GM12878 (cell line): ENCODE measurements around the gene MSH5. TPM values are rescaled to one million over a fixed set of nuclear protein-coding genes. Genes with fewer than 3 reads are reported as not detected.
A peak's percentile ranks its signal among the peaks of the same experiment; 100 is the strongest.

ENCODE experiments used
- ASH2L ChIP-seq: fragments of 300-600, 200-600 bp; sonication (generic); IDR thresholded peaks from 2 replicates; pipeline ENCODE4 v1.6.1; 2017; ENCODE audit warnings: low read depth, mild to moderate bottlenecking, borderline replicate concordance
- BCL11A ChIP-seq: IDR thresholded peaks from 2 replicates; pipeline ENCODE4 v1.6.1; 2011; ENCODE audit warnings: low read depth, low read length
- BCLAF1 ChIP-seq: fragments of 450-650 bp; IDR thresholded peaks from 2 replicates; pipeline ENCODE4 v1.6.1; 2017; ENCODE audit warnings: antibody characterized with exemption, mild to moderate bottlenecking, moderate library complexity
- CEBPB ChIP-seq, 2 experiments: fragments of 150-350 bp in 1 of 2; IDR thresholded peaks; 2 replicates each; pipeline ENCODE4 v1.6.1; 2012 to 2014; ENCODE audit warnings: low read depth in 2 of 2, low read length in 2 of 2, borderline replicate concordance in 1 of 2, inconsistent platforms in 1 of 2
- FOXK2 ChIP-seq: fragments of 450-650 bp; IDR thresholded peaks from 2 replicates; pipeline ENCODE4 v1.6.1; 2017; ENCODE audit warnings: mild to moderate bottlenecking, moderate library complexity
- HCFC1 ChIP-seq: fragments of 150-350 bp; IDR thresholded peaks from 2 replicates; pipeline ENCODE4 v1.6.1; 2014; ENCODE audit warnings: low read length
- MAX ChIP-seq: IDR thresholded peaks from 2 replicates; pipeline ENCODE4 v1.6.1; 2012; ENCODE audit warnings: low read depth, low read length, improper control_type of control experiment
- MLLT1 ChIP-seq: fragments of 450-650 bp; IDR thresholded peaks from 2 replicates; pipeline ENCODE4 v1.6.1; 2016; ENCODE audit warnings: mild to moderate bottlenecking
- NFXL1 ChIP-seq: fragments of 450-650 bp; IDR thresholded peaks from 2 replicates; pipeline ENCODE4 v1.6.1; 2017; ENCODE audit warnings: antibody characterized with exemption, mild to moderate bottlenecking, borderline replicate concordance
- NR2F1 ChIP-seq: fragments of 450-650 bp; conservative IDR thresholded peaks from 2 replicates; pipeline ENCODE4 v1.6.1; 2017; ENCODE audit warnings: mild to moderate bottlenecking
- PKNOX1 ChIP-seq: fragments of 450-650 bp; IDR thresholded peaks from 2 replicates; pipeline ENCODE4 v1.6.1; 2016; ENCODE audit warnings: mild to moderate bottlenecking
- POLR2A ChIP-seq: IDR thresholded peaks from 2 replicates; pipeline ENCODE4 v1.6.1; 2011; ENCODE audit warnings: low read depth, mild to moderate bottlenecking, low read length
- RAD51 ChIP-seq: fragments of 450-650 bp; IDR thresholded peaks from 2 replicates; pipeline ENCODE4 v1.6.1; 2016; ENCODE audit warnings: moderate library complexity, mild to moderate bottlenecking, inconsistent platforms
- TBL1XR1 ChIP-seq: IDR thresholded peaks from 2 replicates; pipeline ENCODE4 v1.6.1; 2012; ENCODE audit warnings: low read depth, low read length, improper control_type of control experiment
- USF1 ChIP-seq: IDR thresholded peaks from 2 replicates; pipeline ENCODE4 v1.6.1; 2011; ENCODE audit warnings: borderline replicate concordance, low read depth, mild to moderate bottlenecking, moderate library complexity, mixed read lengths, low read length; ENCODE audit not compliant: insufficient read depth; ENCODE audit errors: extremely low read length
- WRNIP1 ChIP-seq: IDR thresholded peaks from 2 replicates; pipeline ENCODE4 v1.6.1; 2011; ENCODE audit warnings: low read depth, low read length, improper control_type of control experiment, borderline replicate concordance
- ZBTB33 ChIP-seq: fragments of 450-650 bp; IDR thresholded peaks from 2 replicates; pipeline ENCODE4 v1.6.1; 2017; ENCODE audit warnings: mild to moderate bottlenecking
- ZNF622 ChIP-seq: fragments of 450-650 bp; IDR thresholded peaks from 2 replicates; pipeline ENCODE4 v1.6.1; 2017; ENCODE audit warnings: mild to moderate bottlenecking, inconsistent platforms
- polyA plus RNA-seq, 11 experiments: library from polyadenylated mRNA; depleted of rRNA in 4 of 11; unstranded in 6 of 11; stranded (reverse) in 5 of 11; fragments of >200 nt; fragmentation: Nextera tagmentation in 4 of 11; fragmentation: Illumina TruSeq in 1 of 11; extraction: Ambion mirVana in 4 of 11; extraction: Trizol in 1 of 11; gene quantifications; 1 replicate in 1 of 11; 2 replicates in 10 of 11; pipeline versions ENCODE4 v1.2.1 to v1.2.3, GENCODE V29; 2011 to 2016; ENCODE audit warnings: inconsistent platforms in 2 of 11, missing spikeins in 2 of 11, low read depth in 1 of 11
- total RNA-seq, 4 experiments: library from RNA; depleted of rRNA in 3 of 4; stranded (reverse); fragments of >200 nt in 3 of 4; fragmentation: Illumina TruSeq in 1 of 4; extraction: Trizol in 1 of 4; gene quantifications; 2 replicates each; pipeline versions ENCODE4 v1.2.1 to v1.2.3, GENCODE V29; 2013 to 2021

MSH5 gene
- total and polyA plus RNA-seq, 10 of the 15 experiments (the other 5 are each of a cell fraction or from before 2014, with no cell fraction given): 9.1 to 52.7 (median 30.0) TPM

- TF ChIP-seq USF1 (no peak), MLLT1 (peak; percentile 96), POLR2A (peak; percentile 88), NR2F1 (peak; percentile 58; the same call in 1 of the 2 replicates), ZNF622 (no peak), TBL1XR1 (no peak), ZBTB33 (no peak), HCFC1 (peak; percentile 62), NFXL1 (no peak), BCL11A (0 out of 2 replicates have a peak, but pooled peaks have one; percentile 7), PKNOX1 (peak; percentile 55), ASH2L (no peak), RAD51 (no peak), FOXK2 (peak; percentile 97), CEBPB (IDR thresholded peaks at IDR 0.05; ENCODE audit: borderline replicate concordance in 1 of 2, low read depth in 2 of 2, low read length in 2 of 2) (peak in 1 of 2 experiments; percentile 94; a peak in 2 of 4 replicates), BCLAF1 (peak; percentile 88), MAX (no peak; the same call in none of the 2 replicates), WRNIP1 (no peak; the same call in 1 of the 2 replicates)
Observed at GRCh38 chr6:31702819-31703716, 36.7 kb upstream of the MSH5 start, which contains the start of gene ABHD16A (continued).
